Measurements from ENCODE around the gene BTN1A1.

BTN1A1 gene

GRCh38 chr6:26550250-26550993 lies 50.3 kb downstream of the BTN1A1 start:
- ChIA-PET CTCF (interaction anchor here (0.8 to 2.0 kb wide), 6 partner anchors 10 to 209 kb away, joined by 3 to 6 read pairs (median 4); partner anchors contain the start of gene HMGN4), POLR2A (interaction anchor here (0.5 to 1.2 kb wide), 2 partner anchors 13 to 508 kb away, joined by 4 to 5 read pairs; partner anchors contain the start of gene HMGN4)
- peak; percentile 61 for DNase-seq (ENCODE audit: extremely low spot score)
- TF ChIP-seq CTCF (IDR thresholded peaks at IDR 0.05; ENCODE audit: control extremely low read depth, extremely low read depth, low read depth, missing control alignments) = peak; percentile 9

- TF ChIP-seq CTCF (IDR thresholded peaks at IDR 0.05; ENCODE audit: control extremely low read depth, extremely low read depth, low read depth, missing control alignments) = no peak
- no peak for DNase-seq (ENCODE audit: extremely low spot score)
- ChIA-PET POLR2A (no interaction called here), CTCF (interaction anchor here (0.8 to 3.9 kb wide), 7 partner anchors 10 to 211 kb away, joined by 3 to 13 read pairs (median 5); partner anchors contain the start of gene HMGN4)
Measured at GRCh38 chr6:26552205-26552604, 52.1 kb downstream of the BTN1A1 start.

- no peak for TF ChIP-seq CTCF (IDR thresholded peaks at IDR 0.05; ENCODE audit: control extremely low read depth, extremely low read depth, low read depth, missing control alignments)
- ChIA-PET CTCF (interaction anchor here (0.8 to 4.7 kb wide), 9 partner anchors 7 to 1244 kb away, joined by 3 to 19 read pairs (median 5); partner anchors contain the start of gene HMGN4), POLR2A (no interaction called here)
- DNase-seq (ENCODE audit: extremely low spot score) = no peak
Measured at GRCh38 chr6:26552640-26553188, 52.6 kb downstream of the BTN1A1 start.

- no peak for TF ChIP-seq CTCF (IDR thresholded peaks at IDR 0.05; ENCODE audit: control extremely low read depth, extremely low read depth, low read depth, missing control alignments)
- POLR2A ChIA-PET = interaction anchor here (1.1 kb wide), 1 partner anchor 16 kb away, joined by 3 read pairs; the partner anchor contains the start of gene HMGN4
- peak; percentile 66 for DNase-seq (ENCODE audit: extremely low spot score)
- CTCF ChIA-PET = interaction anchor here (1.0 to 4.7 kb wide), 9 partner anchors 8 to 1243 kb away, joined by 3 to 19 read pairs (median 4); no protein-coding TSS in a partner anchor
Measured at GRCh38 chr6:26553264-26553634, 53.1 kb downstream of the BTN1A1 start.

- POLR2A ChIA-PET = interaction anchor here (1.1 to 1.3 kb wide), 2 partner anchors 16 to 358 kb away, joined by 3 to 5 read pairs; partner anchors contain the start of gene HMGN4
- CTCF ChIA-PET = interaction anchor here (1.0 to 4.7 kb wide), 12 partner anchors 9 to 1243 kb away, joined by 3 to 19 read pairs (median 4); partner anchors contain the start of gene HMGN4
- DNase-seq (ENCODE audit: extremely low spot score) = no peak
- no peak for TF ChIP-seq CTCF (IDR thresholded peaks at IDR 0.05; ENCODE audit: control extremely low read depth, extremely low read depth, low read depth, missing control alignments)
Measured at GRCh38 chr6:26553635-26554446, 53.7 kb downstream of the BTN1A1 start.

GRCh38 chr6:26554447-26554696 lies 54.3 kb downstream of the BTN1A1 start:
- no peak for TF ChIP-seq CTCF (IDR thresholded peaks at IDR 0.05; ENCODE audit: control extremely low read depth, extremely low read depth, low read depth, missing control alignments)
- DNase-seq (ENCODE audit: extremely low spot score) = no peak
- ChIA-PET POLR2A (interaction anchor here (1.1 to 1.3 kb wide), 2 partner anchors 17 to 359 kb away, joined by 3 to 5 read pairs; partner anchors contain the start of gene HMGN4), CTCF (interaction anchor here (1.0 to 4.7 kb wide), 10 partner anchors 9 to 232 kb away, joined by 3 to 19 read pairs (median 4); partner anchors contain the start of gene HMGN4)

Measured in GM10248 (cell line).